ENCODE measurements around the gene TMEM233.

Gene TMEM233

DNA sequence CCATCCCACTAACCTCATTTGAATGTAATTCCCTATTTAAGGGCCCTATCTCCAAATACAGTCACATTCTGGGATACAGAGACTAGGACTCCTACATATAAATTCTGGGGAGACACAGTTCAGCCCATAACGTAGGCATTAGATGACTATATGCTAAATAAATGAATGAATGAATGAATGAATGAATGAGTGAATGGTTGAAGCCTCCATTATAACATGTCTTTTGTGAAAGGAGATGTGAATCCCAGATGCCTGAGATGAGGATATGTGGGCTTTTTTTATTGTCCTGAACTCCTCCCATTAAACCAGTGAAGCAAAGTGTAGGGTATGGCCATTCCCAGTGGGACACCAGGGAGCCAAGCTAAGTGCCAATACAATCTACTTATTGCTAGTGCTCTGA, 20.5 kb upstream of the TMEM233 start:
- TF ChIP-seq, protein P1, sequence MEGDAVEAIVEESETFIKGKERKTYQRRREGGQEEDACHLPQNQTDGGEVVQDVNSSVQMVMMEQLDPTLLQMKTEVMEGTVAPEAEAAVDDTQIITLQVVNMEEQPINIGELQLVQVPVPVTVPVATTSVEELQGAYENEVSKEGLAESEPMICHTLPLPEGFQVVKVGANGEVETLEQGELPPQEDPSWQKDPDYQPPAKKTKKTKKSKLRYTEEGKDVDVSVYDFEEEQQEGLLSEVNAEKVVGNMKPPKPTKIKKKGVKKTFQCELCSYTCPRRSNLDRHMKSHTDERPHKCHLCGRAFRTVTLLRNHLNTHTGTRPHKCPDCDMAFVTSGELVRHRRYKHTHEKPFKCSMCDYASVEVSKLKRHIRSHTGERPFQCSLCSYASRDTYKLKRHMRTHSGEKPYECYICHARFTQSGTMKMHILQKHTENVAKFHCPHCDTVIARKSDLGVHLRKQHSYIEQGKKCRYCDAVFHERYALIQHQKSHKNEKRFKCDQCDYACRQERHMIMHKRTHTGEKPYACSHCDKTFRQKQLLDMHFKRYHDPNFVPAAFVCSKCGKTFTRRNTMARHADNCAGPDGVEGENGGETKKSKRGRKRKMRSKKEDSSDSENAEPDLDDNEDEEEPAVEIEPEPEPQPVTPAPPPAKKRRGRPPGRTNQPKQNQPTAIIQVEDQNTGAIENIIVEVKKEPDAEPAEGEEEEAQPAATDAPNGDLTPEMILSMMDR (IDR thresholded peaks at IDR 0.05) = no peak

- TF ChIP-seq, protein P1 (IDR thresholded peaks at IDR 0.05) = no peak
Observed at GRCh38 chr12:119574255-119574654, 19.3 kb upstream of the TMEM233 start.

GRCh38 chr12:119576118-119576810, 17.3 kb upstream of the TMEM233 start:
- TF ChIP-seq, protein P1 (IDR thresholded peaks at IDR 0.05) = no peak

DNA sequence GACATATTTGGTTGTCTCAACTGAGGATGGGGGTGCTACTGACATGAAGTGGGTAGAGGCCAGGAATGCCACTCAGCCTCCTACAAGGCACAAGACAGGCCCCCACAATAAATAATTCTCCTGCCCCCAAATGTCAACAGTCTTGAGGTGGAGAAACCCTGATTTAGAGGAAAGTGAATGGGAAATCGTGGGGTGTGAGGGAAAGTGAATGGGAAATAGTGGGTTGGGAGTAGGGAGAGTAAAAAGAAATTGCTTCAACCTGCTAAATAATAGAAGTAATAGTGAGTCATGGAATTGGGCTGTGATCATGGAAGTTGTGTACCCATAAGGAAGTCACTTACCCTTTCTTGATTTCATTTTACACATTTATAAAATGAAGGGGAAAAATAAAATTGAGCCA, 16.7 kb upstream of the TMEM233 start:
- TF ChIP-seq, protein P1 (IDR thresholded peaks at IDR 0.05) = no peak

GRCh38 chr12:119578112-119578511, 15.5 kb upstream of the TMEM233 start:
- TF ChIP-seq, protein P1 (IDR thresholded peaks at IDR 0.05) = no peak

DNA sequence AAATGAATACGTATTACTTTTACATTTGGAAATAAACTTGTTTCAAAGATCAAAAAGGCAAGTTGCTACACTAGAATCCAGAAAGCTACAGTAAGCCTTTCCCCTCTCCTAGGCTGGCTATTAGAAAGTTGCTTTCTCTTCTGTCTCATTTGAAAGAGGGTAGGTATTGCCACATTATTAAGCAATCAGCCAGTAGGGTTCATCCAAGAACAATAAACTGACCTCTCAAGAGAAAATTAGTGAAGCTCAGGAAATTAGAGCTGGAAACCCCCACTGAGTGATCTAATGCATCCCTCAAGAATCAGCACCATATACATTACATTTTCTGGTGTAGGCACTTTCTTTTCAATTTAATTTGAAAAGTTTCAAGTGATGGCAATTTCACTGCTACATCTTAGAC, 4.5 kb upstream of the TMEM233 start:
- TF ChIP-seq, protein P1 (IDR thresholded peaks at IDR 0.05) = no peak

GRCh38 chr12:119589634-119590033, 3.9 kb upstream of the TMEM233 start:
- TF ChIP-seq, protein P1 (IDR thresholded peaks at IDR 0.05) = no peak

DNA sequence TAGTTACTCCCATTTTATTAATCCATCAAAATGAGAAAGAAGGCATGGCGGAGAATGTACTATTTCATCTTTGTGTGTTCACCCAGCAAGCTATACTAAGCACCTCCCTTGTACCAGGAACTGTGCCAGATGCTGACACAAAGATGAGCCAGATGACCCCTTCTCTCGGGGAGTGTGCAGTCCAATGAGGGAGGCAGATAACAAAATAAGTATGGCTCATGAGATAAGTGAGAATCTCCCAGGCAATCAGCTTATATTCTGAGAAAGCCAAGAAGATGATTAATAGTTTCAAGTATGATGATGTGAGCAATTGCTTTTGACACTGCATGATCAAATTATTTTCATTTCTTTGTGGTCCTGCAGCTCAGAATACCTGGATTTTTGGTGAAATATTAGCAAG, 1.3 kb upstream of the TMEM233 start:
- TF ChIP-seq, protein P1 (IDR thresholded peaks at IDR 0.05) = no peak
